Panc1 (cell line): ENCODE measurements around the gene FAM83D. TPM values are rescaled to one million over a fixed set of nuclear protein-coding genes. Genes with fewer than 3 reads are reported as not detected.

Source experiments
- ATAC-seq: fragments of 200-7000 bp; cut with Tn5 transposase; 2 replicates; pipeline ENCODE4 v1.9.1; 2020; ENCODE audit warnings: mild to moderate bottlenecking, moderate library complexity
- BruUV-seq: library from RNA; stranded (reverse); fragments of 400-500 nt; replicated peaks from 2 replicates; lab custom pipeline; 2021; lab: Mats Ljungman, UMichigan
- CTCF ChIA-PET: fragments of 300-600 bp; sonication (Branson Sonifier 250); formaldehyde crosslinking; loops from one replicate; lab custom pipeline; 2022; ENCODE audit warnings: antibody characterized with exemption; lab: Charles Lee
- POLR2A ChIA-PET: fragments of 300-600 bp; sonication (Branson Sonifier 250); formaldehyde crosslinking; loops from one replicate; lab custom pipeline; 2022; ENCODE audit warnings: antibody characterized with exemption; lab: Charles Lee
- DNase-seq: peaks from one replicate; pipeline ENCODE4 v3.0.0-alpha.2; 2010; ENCODE audit warnings: low read depth, low spot score
- H3K27ac ChIP-seq: 2 replicates; pipeline ENCODE4 v1.5.1; 2011; ENCODE audit warnings: mild to moderate bottlenecking, low read length, inconsistent platforms
- H3K27me3 ChIP-seq: fragments of 200-500 bp; sonication (Bioruptor generic); 2 replicates; pipeline ENCODE4 v1.6.0; 2014; ENCODE audit warnings: low read length, inconsistent platforms; ENCODE audit not compliant: control insufficient read depth, insufficient read depth
- H3K36me3 ChIP-seq: fragments of 200-500 bp; sonication (Bioruptor generic); 2 replicates; pipeline ENCODE4 v1.5.1; 2014; ENCODE audit warnings: inconsistent platforms, mild to moderate bottlenecking, low read length, moderate library complexity; ENCODE audit not compliant: control insufficient read depth, insufficient read depth
- H3K4me1 ChIP-seq: 2 replicates; pipeline ENCODE4 v1.5.1; 2011; ENCODE audit warnings: inconsistent platforms, mild to moderate bottlenecking, low read length, moderate library complexity; ENCODE audit not compliant: control insufficient read depth, insufficient read depth
- H3K4me3 ChIP-seq, 2 experiments: 2 replicates each; pipeline ENCODE4 v1.5.1; 2011 to 2012; ENCODE audit warnings: low read depth in 2 of 2, low read length in 2 of 2, mild to moderate bottlenecking in 2 of 2, inconsistent platforms in 1 of 2, moderate library complexity in 1 of 2
- H3K9me3 ChIP-seq: fragments of 200-500 bp; sonication (Bioruptor generic); 2 replicates; pipeline ENCODE4 v1.5.1; 2014; ENCODE audit warnings: low read depth, mild to moderate bottlenecking, inconsistent platforms, low read length, moderate library complexity; ENCODE audit not compliant: control insufficient read depth, insufficient read depth
- CTCF ChIP-seq: fragments of 450-650 bp; IDR thresholded peaks from 2 replicates; pipeline ENCODE4 v1.5.1; 2017; ENCODE audit warnings: mild to moderate bottlenecking
- POLR2AphosphoS5 ChIP-seq: IDR thresholded peaks from 2 replicates; pipeline ENCODE4 v1.6.1; 2012; ENCODE audit warnings: mild to moderate bottlenecking, low read depth, low read length, moderate library complexity
- REST ChIP-seq, 2 experiments: IDR thresholded peaks; 2 replicates each; pipeline ENCODE4 v1.6.1; 2011 to 2012; ENCODE audit warnings: low read depth in 2 of 2, control low read depth in 1 of 2, low read length in 1 of 2, mild to moderate bottlenecking in 1 of 2, moderate library complexity in 1 of 2; ENCODE audit not compliant: insufficient read depth in 1 of 2
- SIN3A ChIP-seq: IDR thresholded peaks from 2 replicates; pipeline ENCODE4 v1.6.1; 2012; ENCODE audit warnings: low read depth, mild to moderate bottlenecking, low read length, moderate library complexity, borderline replicate concordance; ENCODE audit not compliant: insufficient read depth
- TCF7L2 ChIP-seq: IDR thresholded peaks from 2 replicates; pipeline ENCODE4 v1.6.1; 2011; ENCODE audit warnings: mild to moderate bottlenecking, low read depth, low read length, inconsistent platforms
- in situ Hi-C: cut with HindIII; loops from 2 replicates; pipeline ENCODE4 v1.10.0; 2016; ENCODE audit warnings: low sequenced_read_pairs, low pct_unique_long_range_greater_than_20kb
- intact Hi-C: fragments of 100-400 bp; cut with micrococcal nuclease; formaldehyde crosslinking; loops from one replicate; pipeline ENCODE4 v1.10.0; 2022; ENCODE audit not compliant: unreplicated experiment
- total RNA-seq: library from RNA; stranded (reverse); gene quantifications from one replicate; pipeline ENCODE4 v1.2.1, GENCODE V29; 2021; ENCODE audit not compliant: unreplicated experiment

FAM83D gene
- total RNA-seq, 1 experiment from 2014 or later: 30.9 TPM

GRCh38 chr20:38883081-38883980, 42.9 kb upstream of the FAM83D start:
- no peaks in the 10 kb centered on the region for H3K27me3 ChIP-seq
- no peak overlapping the region for H3K27ac ChIP-seq
- intact Hi-C loops (no loop called here), in situ Hi-C loops (no loop called here)
- ChIA-PET CTCF (no interaction called here), POLR2A (no interaction called here)
- no peaks in the 10 kb centered on the region for H3K36me3 ChIP-seq
- ATAC-seq (peak; percentile 49; the same call in 1 of the 2 replicates), DNase-seq (no peak)
- TF ChIP-seq SIN3A (no peak), POLR2AphosphoS5 (no peak), REST (IDR thresholded peaks at IDR 0.05; ENCODE audit: insufficient read depth in 1 of 2, low read depth in 2 of 2, low read length in 1 of 2) (no peak)
- no peaks in the 10 kb centered on the region for H3K4me1 ChIP-seq
- H3K4me3 ChIP-seq: no peak overlapping the region
- no peaks in the 10 kb centered on the region for H3K9me3 ChIP-seq
- BruUV-seq: no TSS peak

GRCh38 chr20:38883981-38884733, 42.1 kb upstream of the FAM83D start:
- intact Hi-C loops (no loop called here), in situ Hi-C loops (no loop called here)
- TF ChIP-seq CTCF (no peak), SIN3A (no peak), TCF7L2 (no peak), REST (IDR thresholded peaks at IDR 0.05; ENCODE audit: insufficient read depth in 1 of 2, low read depth in 2 of 2, low read length in 1 of 2) (no peak), POLR2AphosphoS5 (no peak)
- 0 out of 2 replicates have a peak, but pooled peaks have one; percentile 23 for ATAC-seq
- ChIA-PET CTCF (no interaction called here), POLR2A (no interaction called here)
- Histone ChIP-seq H3K9me3 (no peaks in the 10 kb centered on the region), H3K36me3 (no peaks in the 10 kb centered on the region), H3K4me3 (no peak overlapping the region), H3K27me3 (no peaks in the 10 kb centered on the region), H3K27ac (no peak overlapping the region), H3K4me1 (no peaks in the 10 kb centered on the region)
- DNase-seq: no peak
- no TSS peak for BruUV-seq
